Fibroblast of skin of scalp (primary cell): ENCODE measurements around the gene IVD.

ENCODE experiments used
- DNase-seq: peaks from one replicate; pipeline ENCODE4 v3.0.0-alpha.2; 2013

Gene IVD

GRCh38 chr15:40377606-40378005 is 28.0 kb upstream of the IVD start:
- DNase-seq = no peak

DNA sequence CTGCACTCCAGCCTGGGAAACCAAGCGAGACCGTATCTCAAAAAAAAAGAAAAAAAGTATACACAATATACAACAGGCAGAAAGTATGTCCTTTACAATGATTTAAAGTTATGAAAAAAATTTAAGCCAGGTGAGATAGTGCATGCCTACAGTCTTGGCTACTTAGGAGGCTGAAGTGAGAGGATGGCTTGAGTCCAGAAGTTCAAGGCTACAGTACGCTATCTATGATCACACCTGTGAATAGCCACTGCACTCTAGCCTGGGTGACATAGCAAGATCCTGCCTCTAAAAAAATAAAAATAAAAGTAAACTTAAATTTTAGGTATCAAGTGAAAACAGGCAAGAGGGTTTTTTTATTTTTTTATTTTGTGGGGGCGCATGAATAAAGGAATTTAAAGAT is 26.2 kb upstream of the IVD start:
- DNase-seq = no peak

DNA sequence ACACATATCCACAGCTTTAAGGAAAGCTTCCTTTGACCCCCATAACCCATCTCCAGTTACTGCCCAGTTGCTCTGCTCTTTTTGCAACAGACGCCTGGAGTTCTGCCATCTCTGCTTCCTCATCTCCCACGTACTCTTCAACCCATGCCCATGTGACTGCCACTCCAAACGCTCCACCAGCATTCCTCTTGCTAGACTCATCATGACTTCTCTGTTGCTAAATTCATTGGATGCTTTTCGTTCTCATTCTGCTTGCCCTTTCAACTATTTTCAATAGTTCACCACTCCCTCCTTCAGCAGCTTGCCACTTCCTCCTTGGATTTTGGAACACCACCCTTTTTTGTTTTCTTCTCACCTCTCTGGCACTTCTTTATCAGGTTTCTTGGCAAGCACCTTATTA is 25.7 kb upstream of the IVD start:
- peak; percentile 93 for DNase-seq

DNA sequence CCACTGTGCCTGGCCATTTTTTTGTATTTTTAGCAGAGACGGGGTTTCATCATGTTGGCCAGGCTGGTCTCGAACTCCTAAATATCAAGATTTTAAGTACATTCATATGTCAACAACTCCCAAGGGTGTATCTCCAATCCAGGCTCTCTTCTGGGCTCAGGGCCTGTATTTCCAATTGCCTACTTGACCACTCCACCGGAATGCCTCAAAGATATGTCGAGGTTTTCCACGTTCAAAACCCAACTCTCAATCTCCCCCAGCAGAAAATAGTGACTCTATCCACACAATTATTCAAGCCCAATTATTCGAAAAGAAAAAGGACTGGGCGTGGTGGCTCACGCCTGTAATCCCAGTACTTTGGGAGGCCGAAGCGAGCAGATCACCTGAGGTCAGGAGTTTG is 25.0 kb upstream of the IVD start:
- DNase-seq = no peak

GRCh38 chr15:40381818-40382529 is 23.6 kb upstream of the IVD start:
- no peak for DNase-seq

- DNase-seq = peak; percentile 94
These were observed 22.8 kb upstream of the IVD start, which contains the start of gene KNSTRN for GRCh38 chr15:40382580-40383456. KNSTRN (plus strand) TSS chr15:40382721; CDS start chr15:40382836, 115 bp downstream.

DNA sequence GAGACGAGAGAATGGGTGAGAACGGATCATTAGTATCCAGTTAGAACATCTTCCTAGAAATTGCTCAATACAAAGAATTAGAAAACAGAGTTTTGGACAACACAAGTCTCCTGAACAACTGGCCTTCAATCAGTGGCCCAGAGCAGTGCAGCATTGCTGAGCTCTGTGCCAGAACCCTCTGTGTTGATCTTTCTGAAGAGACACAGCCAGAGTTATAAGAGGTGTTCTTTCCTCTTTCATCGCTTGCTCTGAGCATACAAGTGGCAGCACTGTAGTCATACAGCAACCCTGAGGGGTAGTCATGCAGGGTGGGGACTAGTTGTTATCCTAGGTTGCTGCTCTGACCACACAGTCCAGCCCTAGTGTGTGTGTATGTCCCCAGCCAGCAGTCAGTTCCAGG is 19.1 kb upstream of the IVD start:
- DNase-seq = no peak

DNA sequence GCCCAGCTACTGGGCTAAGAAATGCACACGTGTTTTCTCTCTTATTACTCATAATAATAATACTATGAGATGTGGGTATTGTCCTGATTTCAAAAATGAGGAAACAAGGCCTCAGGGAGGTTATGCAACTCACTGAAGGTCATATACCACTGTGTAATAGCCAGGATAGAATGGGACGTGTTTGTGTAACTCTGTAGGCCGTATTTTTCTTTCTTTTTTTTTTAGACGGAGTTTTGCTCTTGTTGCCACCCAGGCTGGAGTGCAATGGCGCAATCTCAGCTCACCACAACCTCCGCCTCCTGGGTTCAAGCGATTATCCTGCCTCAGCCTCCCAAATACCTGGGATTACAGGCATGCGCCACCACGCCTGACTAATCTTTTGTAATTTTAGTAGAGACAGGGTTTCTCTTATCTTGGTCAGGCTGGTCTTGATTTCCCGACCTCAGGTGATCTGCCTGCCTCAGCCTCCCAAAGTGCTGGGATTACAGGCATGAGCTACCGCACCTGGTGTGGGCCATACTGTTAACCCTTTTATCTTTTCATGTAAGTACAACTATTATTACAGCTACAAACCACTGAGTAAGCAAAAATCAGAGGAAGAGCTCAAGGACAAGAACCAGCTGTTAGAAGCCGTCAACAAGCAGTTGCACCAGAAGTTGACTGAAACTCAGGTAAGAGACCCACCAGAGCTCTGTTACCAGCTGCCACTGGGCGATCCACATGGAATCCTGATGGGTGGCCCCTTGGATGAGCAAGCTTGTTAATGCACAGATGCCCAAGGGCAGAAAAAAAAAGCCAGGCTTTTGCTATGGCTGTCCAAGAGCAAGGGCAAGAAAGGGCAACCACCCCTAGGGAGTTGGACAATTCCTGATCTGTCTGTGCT is 16.4 kb upstream of the IVD start:
- no peak for DNase-seq

- DNase-seq = no peak
These were observed 15.6 kb upstream of the IVD start for GRCh38 chr15:40389824-40390595.

DNA sequence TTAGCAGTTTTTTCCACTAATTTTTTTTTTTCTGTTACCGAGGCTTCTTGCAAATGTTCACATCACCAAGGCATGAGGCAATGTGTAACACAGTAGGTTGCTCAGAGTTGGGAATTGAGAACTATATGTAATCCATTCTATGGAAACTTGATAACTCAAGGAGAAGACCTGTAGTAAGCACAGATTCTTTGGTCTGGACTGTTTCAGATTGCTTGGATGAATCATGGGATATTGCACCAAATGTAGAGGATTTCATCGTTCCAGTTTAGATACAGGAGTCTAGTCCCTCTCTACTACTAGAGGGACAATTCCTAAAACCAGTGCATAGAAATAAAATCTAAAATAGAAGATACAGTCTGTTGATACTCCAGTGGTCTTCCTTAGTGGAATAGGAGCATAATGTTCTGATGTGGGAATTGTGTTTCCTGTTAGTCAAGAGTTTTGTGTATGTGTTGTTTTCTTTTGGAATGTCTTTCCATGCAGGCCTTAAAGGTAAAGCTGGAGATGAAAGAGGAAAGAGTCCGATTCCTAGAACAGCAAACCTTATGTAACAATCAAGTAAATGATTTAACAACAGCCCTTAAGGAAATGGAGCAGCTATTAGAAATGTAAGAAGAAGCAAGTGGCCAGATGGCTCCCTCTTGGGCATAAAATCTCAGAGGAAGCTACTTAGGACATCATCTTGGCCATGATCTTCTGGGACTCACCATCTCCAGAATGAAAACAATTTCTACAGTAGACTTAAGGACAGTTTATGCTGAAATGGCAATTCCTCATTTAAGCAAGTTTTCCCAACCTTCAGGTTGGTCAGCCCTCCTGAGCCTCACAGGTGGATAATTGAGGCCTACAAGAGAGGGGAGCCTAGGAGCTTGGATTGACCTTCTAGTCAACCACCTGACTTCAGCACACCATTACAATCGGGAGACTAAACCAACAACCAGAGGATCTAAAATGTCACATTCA is 12.3 kb upstream of the IVD start:
- DNase-seq = peak; percentile 36

DNA sequence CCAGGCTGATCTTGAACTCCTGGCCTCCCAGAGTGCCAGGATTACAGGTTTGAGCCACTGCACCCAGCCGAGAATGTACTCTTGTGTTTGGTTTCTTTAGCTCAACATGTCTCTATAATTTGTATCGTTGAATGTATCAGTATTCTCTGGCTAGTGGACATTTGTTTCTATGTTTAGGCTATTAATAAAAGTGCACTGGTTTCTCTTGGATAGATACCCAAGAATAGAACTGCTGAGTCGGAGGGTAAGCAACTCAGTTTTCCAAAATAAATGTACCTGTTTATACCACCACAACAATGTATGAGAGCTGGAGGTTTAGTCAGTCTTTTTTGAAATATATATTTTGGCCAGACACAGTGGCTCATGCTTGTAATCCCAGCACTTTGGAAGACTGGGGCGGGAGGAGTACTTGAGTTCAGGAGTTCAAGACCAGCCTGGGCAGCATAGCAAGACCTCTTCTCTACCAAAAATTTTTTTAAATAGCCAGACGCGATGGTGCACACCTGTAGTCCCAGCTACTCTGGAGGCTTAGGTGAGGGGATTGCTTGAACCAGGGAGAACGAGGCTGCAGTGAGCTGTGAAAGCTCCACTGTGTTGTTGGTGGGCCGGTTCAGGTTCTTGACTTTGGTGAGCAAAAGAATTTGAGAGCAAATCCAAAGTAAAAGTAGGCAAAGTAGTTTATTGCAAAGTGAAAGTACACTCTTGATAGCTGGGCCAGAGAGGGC is 7.7 kb upstream of the IVD start:
- no peak for DNase-seq

- DNase-seq = no peak
These were observed 7.2 kb upstream of the IVD start for GRCh38 chr15:40398413-40398873.

- no peak for DNase-seq
These were observed 6.2 kb upstream of the IVD start for GRCh38 chr15:40399370-40399769.

GRCh38 chr15:40407330-40407990 is 1.9 kb downstream of the IVD start:
- DNase-seq = no peak

GRCh38 chr15:40409366-40409765 is 3.8 kb downstream of the IVD start:
- no peak for DNase-seq

DNA sequence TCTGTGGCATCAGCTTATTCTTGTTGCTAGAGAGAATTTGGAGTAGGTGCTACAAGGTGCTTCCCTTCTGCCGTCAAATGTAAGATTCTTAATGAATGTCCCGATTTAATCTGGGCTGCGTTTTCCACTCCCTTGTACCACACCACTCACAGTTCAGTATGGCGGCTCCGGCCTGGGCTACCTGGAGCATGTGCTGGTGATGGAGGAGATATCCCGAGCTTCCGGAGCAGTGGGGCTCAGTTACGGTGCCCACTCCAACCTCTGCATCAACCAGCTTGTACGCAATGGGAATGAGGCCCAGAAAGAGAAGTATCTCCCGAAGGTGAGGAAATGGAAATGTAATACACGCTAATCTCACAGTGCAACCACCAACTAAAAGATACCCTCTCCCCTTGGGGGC is 4.9 kb downstream of the IVD start:
- no peak for DNase-seq

DNA sequence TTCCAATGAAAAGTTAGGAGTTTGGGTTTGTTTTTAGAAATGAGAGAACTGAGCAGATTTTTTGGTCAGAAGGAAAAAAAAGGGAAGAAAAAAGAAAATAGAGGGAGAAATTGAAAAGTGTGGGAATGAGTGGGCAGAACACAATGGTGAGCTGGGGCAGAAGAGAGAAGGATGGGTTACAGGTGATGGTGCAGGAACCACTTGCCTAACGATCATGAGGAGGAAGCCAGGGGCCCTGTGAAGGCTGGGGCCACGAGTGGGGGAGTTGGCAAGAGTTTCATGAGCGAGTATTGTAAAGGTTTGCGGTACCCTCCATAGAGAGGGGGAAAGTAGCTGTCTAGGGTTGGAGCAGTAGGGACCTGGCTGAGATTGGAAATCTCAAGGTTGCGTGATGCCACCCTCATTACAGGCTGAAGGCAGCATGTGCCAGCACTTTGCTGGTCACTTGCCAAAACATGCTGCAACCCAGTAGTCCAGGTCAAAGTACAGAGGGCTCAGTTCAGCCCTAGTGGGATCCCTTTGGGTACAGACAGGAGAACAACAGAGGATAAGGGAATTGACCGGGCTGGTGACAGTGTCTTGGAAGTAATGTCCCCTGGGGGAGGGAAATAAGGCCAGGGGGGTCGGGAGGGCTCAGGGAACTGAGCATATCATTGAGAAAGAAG is 6.6 kb downstream of the IVD start:
- no peak for DNase-seq

DNA sequence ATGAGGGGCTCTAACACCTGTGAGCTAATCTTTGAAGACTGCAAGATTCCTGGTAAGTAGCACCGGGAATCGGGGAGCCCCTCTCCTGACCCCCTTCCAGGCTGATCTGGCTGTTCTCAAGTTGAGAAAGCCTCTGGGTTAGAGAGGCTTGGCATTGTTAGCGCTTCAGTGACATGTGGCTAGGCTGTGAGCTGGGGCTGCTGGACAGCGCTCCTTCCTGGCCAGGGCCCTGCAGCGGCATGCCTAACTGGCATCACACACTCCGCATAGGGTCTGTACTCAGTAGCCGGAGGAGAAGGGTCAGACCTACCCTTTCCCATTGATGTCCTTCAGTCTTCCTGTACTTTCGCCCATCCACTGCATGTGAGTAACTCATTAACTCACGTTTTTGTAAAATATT is 7.4 kb downstream of the IVD start:
- no peak for DNase-seq

GRCh38 chr15:40414816-40415215 is 9.2 kb downstream of the IVD start:
- no peak for DNase-seq
